Esophagus muscularis mucosa (tissue), 4 donors: ENCODE results near the gene KIRREL3. TPM values are rescaled to one million over a fixed set of nuclear protein-coding genes. Genes with fewer than 3 reads are reported as not detected.

Experiments
- DNase-seq: peaks from one replicate; pipeline ENCODE4 v3.0.0-alpha.2; 2017; ENCODE audit errors: extremely low spot score
- H3K27ac ChIP-seq, 4 donors: fragments of 200-600 bp; sonication (generic); replicated peaks in 1 of 4; 1 replicate in 3 of 4; 2 replicates in 1 of 4; pipeline ENCODE4 v1.5.1; 2016 to 2019; ENCODE audit warnings: mild to moderate bottlenecking in 1 of 4
- H3K27me3 ChIP-seq, 4 donors: fragments of 200-600 bp; sonication (generic); one replicate each; pipeline versions ENCODE4 v1.5.1 to v1.6.0; 2016 to 2019
- H3K36me3 ChIP-seq, 4 donors: fragments of 200-600 bp; sonication (generic); one replicate each; pipeline ENCODE4 v1.5.1; 2016 to 2019
- H3K4me1 ChIP-seq, 4 donors: fragments of 200-600 bp; sonication (generic); one replicate each; pipeline ENCODE4 v1.5.1; 2016 to 2019
- H3K4me3 ChIP-seq, 4 donors: fragments of 200-600 bp; sonication (generic); 1 replicate in 2 of 4; 2 replicates in 2 of 4; pipeline ENCODE4 v1.5.1; 2016 to 2019; ENCODE audit warnings: mild to moderate bottlenecking in 4 of 4, moderate library complexity in 1 of 4
- H3K9me3 ChIP-seq, 4 donors: fragments of 200-600 bp; sonication (generic); 1 replicate in 3 of 4; 2 replicates in 1 of 4; pipeline ENCODE4 v1.5.1; 2016 to 2019
- CTCF ChIP-seq, 3 experiments: fragments of 200-600 bp in 2 of 3; fragments of 450-650 bp in 1 of 3; sonication (generic) in 2 of 3; IDR thresholded peaks; one replicate each; pipeline ENCODE4 v1.5.1; 2017 to 2019; ENCODE audit warnings: antibody characterized with exemption in 3 of 3, mild to moderate bottlenecking in 2 of 3, moderate library complexity in 1 of 3
- EP300 ChIP-seq: sonication (generic); formaldehyde crosslinking; IDR thresholded peaks from one replicate; pipeline ENCODE4 v1.6.1; 2017; ENCODE audit warnings: antibody characterized with exemption
- POLR2A ChIP-seq: fragments of 450-650 bp; IDR thresholded peaks from one replicate; pipeline ENCODE4 v1.6.1; 2017; ENCODE audit warnings: antibody characterized with exemption, moderate library complexity, mild to moderate bottlenecking, low read depth
- POLR2AphosphoS5 ChIP-seq, 2 donors: sonication (generic); formaldehyde crosslinking; IDR thresholded peaks; one replicate each; pipeline ENCODE4 v1.6.1; 2017; ENCODE audit warnings: antibody characterized with exemption in 2 of 2
- WGBS: methylation state at CpG from one replicate; pipeline ENCODE4 v1.1.5; 2018; 5-methylcytosine and 5-hydroxymethylcytosine counted together
- intact Hi-C: fragments of 100-400 bp; cut with DNase I; formaldehyde crosslinking; loops from one replicate; pipeline ENCODE4 v1.15.1; 2023
- total RNA-seq, 4 donors: library from RNA; depleted of rRNA; stranded (reverse); fragments of >200 nt; gene quantifications; one replicate each; pipeline versions ENCODE4 v1.1.0 to v1.2.1, GENCODE V29; 2016

KIRREL3 gene
- total RNA-seq, 4 donors from 2014 or later: 1.7 to 6.5 (median 3.1) TPM

GRCh38 chr11:126542334-126543015 lies 458.1 kb downstream of the KIRREL3 start:
- Histone ChIP-seq H3K9me3 (no peaks in the 10 kb centered on the region), H3K36me3 (no peaks in the 10 kb centered on the region), H3K27ac (no peak overlapping the region), H3K4me3 (no peak overlapping the region), H3K27me3 (peaks cover 0 to 31% (median 0%) of the 10 kb centered on the region in 4 donors), H3K4me1 (peaks cover 0 to 25% (median 24%) of the 10 kb centered on the region in 4 donors)
- intact Hi-C loops: no loop called here
- TF ChIP-seq POLR2A (no peak), EP300 (no peak), CTCF (IDR thresholded peaks at IDR 0.05) (no peak), POLR2AphosphoS5 (IDR thresholded peaks at IDR 0.05) (no peak)
- DNase-seq: no peak
- 67% methylated on average over 4 of the region's 4 CpGs for WGBS

GRCh38 chr11:126538071-126538470 lies 462.5 kb downstream of the KIRREL3 start:
- no peak for DNase-seq
- no peak overlapping the region for H3K4me3 ChIP-seq
- H3K27ac ChIP-seq: no peak overlapping the region
- no peak for TF ChIP-seq CTCF (IDR thresholded peaks at IDR 0.05)
- TF ChIP-seq EP300: no peak
- no peak for TF ChIP-seq POLR2A
- no peak for TF ChIP-seq POLR2AphosphoS5 (IDR thresholded peaks at IDR 0.05)
- H3K4me1 ChIP-seq: peaks cover 0 to 3% (median 2%) of the 10 kb centered on the region in 4 donors
- WGBS: 74% methylated on average over 4 of the region's 4 CpGs
- peaks cover 0 to 53% (median 0%) of the 10 kb centered on the region in 4 donors for H3K27me3 ChIP-seq
- H3K9me3 ChIP-seq: no peaks in the 10 kb centered on the region
- intact Hi-C loops: no loop called here
- H3K36me3 ChIP-seq: no peaks in the 10 kb centered on the region

GRCh38 chr11:126537492-126537891 lies 463.1 kb downstream of the KIRREL3 start:
- Histone ChIP-seq H3K27me3 (peaks cover 0 to 56% (median 0%) of the 10 kb centered on the region in 4 donors), H3K27ac (no peak overlapping the region), H3K36me3 (no peaks in the 10 kb centered on the region), H3K4me1 (no peaks in the 10 kb centered on the region), H3K4me3 (no peak overlapping the region), H3K9me3 (no peaks in the 10 kb centered on the region)
- TF ChIP-seq POLR2A (no peak), POLR2AphosphoS5 (IDR thresholded peaks at IDR 0.05) (no peak), EP300 (no peak), CTCF (IDR thresholded peaks at IDR 0.05) (no peak)
- intact Hi-C loops: no loop called here
- WGBS: 87% methylated on average over 4 of the region's 4 CpGs
- DNase-seq: no peak

- Histone ChIP-seq H3K4me3 (no peak overlapping the region), H3K4me1 (no peaks in the 10 kb centered on the region), H3K27me3 (peaks cover 0 to 58% (median 0%) of the 10 kb centered on the region in 4 donors), H3K36me3 (no peaks in the 10 kb centered on the region), H3K9me3 (no peaks in the 10 kb centered on the region), H3K27ac (no peak overlapping the region)
- WGBS: 96% methylated on average over 6 of the region's 17 CpGs
- intact Hi-C loops: no loop called here
- TF ChIP-seq EP300 (no peak), POLR2AphosphoS5 (IDR thresholded peaks at IDR 0.05) (no peak), CTCF (IDR thresholded peaks at IDR 0.05) (no peak), POLR2A (no peak)
- DNase-seq: no peak
These were observed 466.3 kb downstream of the KIRREL3 start for GRCh38 chr11:126534141-126534805.
